GM12874 (cell line): Measurements from ENCODE around the gene DIDO1.

Experiments
- CTCF ChIP-seq: IDR thresholded peaks from 2 replicates; pipeline ENCODE4 v1.5.1; 2011; ENCODE audit warnings: low read depth, mild to moderate bottlenecking, control low read depth, low read length, moderate library complexity; ENCODE audit not compliant: insufficient read depth

DIDO1 gene

GRCh38 chr20:62839261-62839660 is 87.0 kb downstream of the DIDO1 start:
- no peak for TF ChIP-seq CTCF

GRCh38 chr20:62838128-62838891 is 88.0 kb downstream of the DIDO1 start:
- no peak for TF ChIP-seq CTCF

- TF ChIP-seq CTCF = no peak
Observed at GRCh38 chr20:62837790-62838127, 88.5 kb downstream of the DIDO1 start.

- no peak for TF ChIP-seq CTCF
Observed at GRCh38 chr20:62836967-62837490, 89.3 kb downstream of the DIDO1 start.

GRCh38 chr20:62835931-62836861 is 90.1 kb downstream of the DIDO1 start:
- TF ChIP-seq CTCF = no peak

GRCh38 chr20:62834967-62835730 is 91.2 kb downstream of the DIDO1 start:
- TF ChIP-seq CTCF = no peak

GRCh38 chr20:62832951-62833391 is 93.3 kb downstream of the DIDO1 start:
- no peak for TF ChIP-seq CTCF
